K562 (cell line): ENCODE data around the gene DCTN1. TPM values are rescaled to one million over a fixed set of nuclear protein-coding genes. Genes with fewer than 3 reads are reported as not detected.

Experiments used
- ATAC-seq: fragments of 200-7000 bp; cut with Tn5 transposase; 3 replicates; pipeline ENCODE4 v1.9.1; 2020; ENCODE audit warnings: moderate library complexity
- BruUV-seq: library from RNA; stranded (reverse); fragments of 400-500 nt; replicated peaks from 2 replicates; lab custom pipeline; 2021; lab: Mats Ljungman, UMichigan
- CTCF ChIA-PET: fragments of 300-600 bp; formaldehyde crosslinking; extraction: SDS; loops from one replicate; lab custom pipeline; 2021; ENCODE audit warnings: low intra/inter-chr PET ratio; lab: Yijun Ruan, JAX
- POLR2A ChIA-PET: fragments of 300-600, 350-650 bp; sonication (Branson Sonifier 250); formaldehyde crosslinking; extraction: SDS; loops from one replicate; lab custom pipeline; 2021; ENCODE audit warnings: antibody characterized with exemption, inconsistent platforms; lab: Yijun Ruan, JAX
- DNase-seq, 4 experiments: peaks; one replicate each; pipeline versions ENCODE4 v3.0.0 to v3.0.0-alpha.2; 2011 to 2018; ENCODE audit warnings: low spot score in 3 of 4, mixed read lengths in 3 of 4; ENCODE audit errors: extremely low read depth in 1 of 4
- FAIRE-seq: peaks from 2 replicates; lab custom pipeline; 2011; peaks lifted over from hg19 to GRCh38; lab: Jason Lieb, UNC
- H2AFZ ChIP-seq: 2 replicates; pipeline ENCODE4 v1.6.0; 2011; ENCODE audit warnings: low read depth, low read length, control low read depth, inconsistent platforms
- H3K27ac ChIP-seq: fragments of 200-600 bp; 3 replicates; pipeline ENCODE4 v1.8.0; 2011; ENCODE audit warnings: low read depth, mild to moderate bottlenecking, control low read depth, inconsistent platforms, low read length, moderate library complexity, mixed read lengths; ENCODE audit errors: extremely low read depth
- H3K27me3 ChIP-seq, 2 experiments: fragments of 300-600 bp in 1 of 2; 2 replicates in 1 of 2; 3 replicates in 1 of 2; pipeline versions ENCODE4 v1.6.0 to v1.8.0; 2011; ENCODE audit warnings: inconsistent platforms in 2 of 2, low read length in 2 of 2, mild to moderate bottlenecking in 1 of 2, mixed read lengths in 1 of 2, moderate library complexity in 1 of 2; ENCODE audit not compliant: control insufficient read depth in 2 of 2, insufficient read depth in 2 of 2
- H3K36me3 ChIP-seq: fragments of 300-600 bp; 3 replicates; pipeline ENCODE4 v1.8.0; 2011; ENCODE audit warnings: mild to moderate bottlenecking, low read length, inconsistent platforms; ENCODE audit not compliant: control insufficient read depth, insufficient read depth
- H3K4me1 ChIP-seq, 2 experiments: fragments of 200-600 bp in 1 of 2; replicated peaks in 1 of 2; 2 replicates in 1 of 2; 3 replicates in 1 of 2; pipeline versions ENCODE4 v1.5.1 to v1.8.0; 2011; ENCODE audit warnings: inconsistent platforms in 2 of 2, low read length in 2 of 2, mild to moderate bottlenecking in 1 of 2, mixed read lengths in 1 of 2, moderate library complexity in 1 of 2; ENCODE audit not compliant: control insufficient read depth in 2 of 2, insufficient read depth in 2 of 2
- H3K4me2 ChIP-seq: 2 replicates; pipeline ENCODE4 v1.6.1; 2011; ENCODE audit warnings: low read length, control low read depth, inconsistent platforms, mixed read lengths; ENCODE audit not compliant: insufficient read depth
- H3K4me3 ChIP-seq: fragments of 200-600 bp; sonication (generic), shearing (Covaris generic); 2 replicates; pipeline ENCODE4 v1.5.1; 2016; ENCODE audit warnings: control low read depth, inconsistent platforms
- H3K79me2 ChIP-seq: fragments of 200-600 bp; 3 replicates; pipeline ENCODE4 v1.8.0; 2011; ENCODE audit warnings: low read length, inconsistent platforms; ENCODE audit not compliant: control insufficient read depth, insufficient read depth
- H3K9ac ChIP-seq, 2 experiments: 2 replicates each; pipeline versions ENCODE4 v1.6.0 to v1.6.1; 2011; ENCODE audit warnings: low read depth in 2 of 2, low read length in 2 of 2, control low read depth in 1 of 2, inconsistent platforms in 1 of 2, mild to moderate bottlenecking in 1 of 2, mixed read lengths in 1 of 2; ENCODE audit not compliant: insufficient read depth in 1 of 2
- H3K9me1 ChIP-seq: one replicate; pipeline ENCODE4 v1.6.0; 2011; ENCODE audit warnings: inconsistent platforms, mild to moderate bottlenecking, low read length, moderate library complexity; ENCODE audit not compliant: control insufficient read depth, insufficient read depth
- H3K9me3 ChIP-seq: replicated peaks from 2 replicates; pipeline ENCODE4 v1.5.1; 2011; ENCODE audit warnings: low read depth, low read length, inconsistent platforms; ENCODE audit not compliant: control insufficient read depth, insufficient read depth
- H4K20me1 ChIP-seq: replicated peaks from 2 replicates; pipeline ENCODE4 v1.6.1; 2011; ENCODE audit warnings: low read length, inconsistent platforms, mixed read lengths; ENCODE audit not compliant: control insufficient read depth, insufficient read depth
- HNRNPK ChIP-seq: fragments of 200-400 bp; formaldehyde crosslinking; IDR thresholded peaks from one replicate; pipeline ENCODE4 v1.6.1; 2018; ENCODE audit warnings: mild to moderate bottlenecking, low read depth, low read length; ENCODE audit not compliant: poor library complexity, severe bottlenecking
- LEF1 ChIP-seq: fragments of 450-650 bp; IDR thresholded peaks from 2 replicates; pipeline ENCODE4 v1.6.1; 2016; ENCODE audit warnings: mild to moderate bottlenecking
- RERE ChIP-seq: sonication (generic); formaldehyde crosslinking; IDR thresholded peaks from 2 replicates; pipeline ENCODE4 v1.8.0; 2023; ENCODE audit warnings: missing genetic modification reagents, mild to moderate bottlenecking, borderline replicate concordance
- in situ Hi-C: fragments of 300-500 bp; cut with MboI; formaldehyde crosslinking; loops from 4 replicates; pipeline ENCODE4 v1.15.0; 2018; ENCODE audit warnings: inconsistent platforms, mixed read lengths
- intact Hi-C: fragments of 100-400 bp; cut with micrococcal nuclease; formaldehyde crosslinking; loops from 2 replicates; pipeline ENCODE4 v1.14.2; 2022
- polyA plus RNA-seq, 8 experiments: library from polyadenylated mRNA; depleted of rRNA in 4 of 8; stranded (reverse) in 5 of 8; unstranded in 3 of 8; fragments of >200 nt; fragmentation: Nextera tagmentation in 2 of 8; fragmentation: Illumina TruSeq in 1 of 8; extraction: Ambion mirVana in 2 of 8; extraction: Trizol in 1 of 8; gene quantifications; 2 replicates each; pipeline versions ENCODE4 v1.2.1 to v1.2.3, GENCODE V29; 2011 to 2014; ENCODE audit warnings: inconsistent platforms in 1 of 8, missing spikeins in 1 of 8
- total RNA-seq, 7 experiments: library from RNA; depleted of rRNA in 6 of 7; stranded (reverse); fragments of >200 nt in 6 of 7; fragmentation: Illumina TruSeq in 2 of 7; extraction: Trizol in 2 of 7; gene quantifications; 2 replicates each; pipeline versions ENCODE4 v1.2.1 to v1.2.3, GENCODE V29; 2011 to 2021; ENCODE audit warnings: low replicate concordance in 1 of 7
- TF ChIP-seq, protein P1 (sequence below), 3 experiments: IDR thresholded peaks in 2 of 3; conservative IDR thresholded peaks in 1 of 3; 2 replicates each; pipeline ENCODE4 v1.5.1; 2011 to 2012; ENCODE audit warnings: low read length in 3 of 3, mild to moderate bottlenecking in 3 of 3, control low read depth in 2 of 3, improper control_type of control experiment in 1 of 3, inconsistent platforms in 1 of 3, low read depth in 1 of 3, mixed read lengths in 1 of 3, moderate library complexity in 1 of 3; ENCODE audit not compliant: insufficient read depth in 2 of 3
- TF ChIP-seq, protein P2 (sequence below): fragments of 250-450 bp; sonication (Bioruptor Pico); IDR thresholded peaks from 2 replicates; pipeline ENCODE4 v1.4.0; 2020; ENCODE audit warnings: mild to moderate bottlenecking, moderate library complexity
- TF ChIP-seq, protein P3 (sequence below): fragments of 250-450 bp; sonication (Bioruptor Pico); IDR thresholded peaks from 2 replicates; pipeline ENCODE4 v1.4.0; 2020; ENCODE audit warnings: mild to moderate bottlenecking
- TF ChIP-seq, protein P4 (sequence below): sonication (generic); formaldehyde crosslinking; IDR thresholded peaks from 2 replicates; pipeline ENCODE4 v1.9.0; 2022; ENCODE audit warnings: mild to moderate bottlenecking, missing genetic modification reagents

DCTN1 gene
- total and polyA plus RNA-seq, 9 of the 15 experiments (the other 6 are each of a cell fraction or from before 2014, with no cell fraction given) = 23.9 to 71.7 (median 45.0) TPM

DNA sequence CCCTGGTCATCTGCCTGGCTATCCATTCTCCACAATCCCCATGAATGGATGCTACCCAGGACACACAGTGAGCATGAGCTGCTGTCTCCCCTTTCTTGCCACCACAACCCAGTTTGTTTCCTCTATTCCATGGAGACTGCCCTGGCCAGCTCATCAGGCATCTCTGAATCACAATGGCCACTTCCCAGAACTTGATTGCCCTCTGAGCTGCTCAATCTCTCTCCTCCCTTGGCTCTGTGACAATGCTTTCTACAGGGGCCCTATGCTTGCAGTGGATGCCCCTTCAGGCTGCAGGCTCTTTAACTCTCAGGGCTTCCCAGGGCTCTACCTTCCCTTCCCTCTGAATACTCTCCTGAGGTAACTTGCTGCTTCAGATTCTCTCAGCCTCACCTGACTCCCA is 22.5 kb downstream of the DCTN1 start:
- no peak overlapping the region for H3K27ac ChIP-seq
- TF ChIP-seq, protein P1, sequence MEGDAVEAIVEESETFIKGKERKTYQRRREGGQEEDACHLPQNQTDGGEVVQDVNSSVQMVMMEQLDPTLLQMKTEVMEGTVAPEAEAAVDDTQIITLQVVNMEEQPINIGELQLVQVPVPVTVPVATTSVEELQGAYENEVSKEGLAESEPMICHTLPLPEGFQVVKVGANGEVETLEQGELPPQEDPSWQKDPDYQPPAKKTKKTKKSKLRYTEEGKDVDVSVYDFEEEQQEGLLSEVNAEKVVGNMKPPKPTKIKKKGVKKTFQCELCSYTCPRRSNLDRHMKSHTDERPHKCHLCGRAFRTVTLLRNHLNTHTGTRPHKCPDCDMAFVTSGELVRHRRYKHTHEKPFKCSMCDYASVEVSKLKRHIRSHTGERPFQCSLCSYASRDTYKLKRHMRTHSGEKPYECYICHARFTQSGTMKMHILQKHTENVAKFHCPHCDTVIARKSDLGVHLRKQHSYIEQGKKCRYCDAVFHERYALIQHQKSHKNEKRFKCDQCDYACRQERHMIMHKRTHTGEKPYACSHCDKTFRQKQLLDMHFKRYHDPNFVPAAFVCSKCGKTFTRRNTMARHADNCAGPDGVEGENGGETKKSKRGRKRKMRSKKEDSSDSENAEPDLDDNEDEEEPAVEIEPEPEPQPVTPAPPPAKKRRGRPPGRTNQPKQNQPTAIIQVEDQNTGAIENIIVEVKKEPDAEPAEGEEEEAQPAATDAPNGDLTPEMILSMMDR (IDR thresholded peaks at IDR 0.05 in 2 of 3, conservative IDR thresholded peaks at IDR 0.05 in 1 of 3; ENCODE audit: insufficient read depth in 2 of 3, low read depth in 1 of 3, low read length in 3 of 3) = no peak
- TF ChIP-seq, protein P2, sequence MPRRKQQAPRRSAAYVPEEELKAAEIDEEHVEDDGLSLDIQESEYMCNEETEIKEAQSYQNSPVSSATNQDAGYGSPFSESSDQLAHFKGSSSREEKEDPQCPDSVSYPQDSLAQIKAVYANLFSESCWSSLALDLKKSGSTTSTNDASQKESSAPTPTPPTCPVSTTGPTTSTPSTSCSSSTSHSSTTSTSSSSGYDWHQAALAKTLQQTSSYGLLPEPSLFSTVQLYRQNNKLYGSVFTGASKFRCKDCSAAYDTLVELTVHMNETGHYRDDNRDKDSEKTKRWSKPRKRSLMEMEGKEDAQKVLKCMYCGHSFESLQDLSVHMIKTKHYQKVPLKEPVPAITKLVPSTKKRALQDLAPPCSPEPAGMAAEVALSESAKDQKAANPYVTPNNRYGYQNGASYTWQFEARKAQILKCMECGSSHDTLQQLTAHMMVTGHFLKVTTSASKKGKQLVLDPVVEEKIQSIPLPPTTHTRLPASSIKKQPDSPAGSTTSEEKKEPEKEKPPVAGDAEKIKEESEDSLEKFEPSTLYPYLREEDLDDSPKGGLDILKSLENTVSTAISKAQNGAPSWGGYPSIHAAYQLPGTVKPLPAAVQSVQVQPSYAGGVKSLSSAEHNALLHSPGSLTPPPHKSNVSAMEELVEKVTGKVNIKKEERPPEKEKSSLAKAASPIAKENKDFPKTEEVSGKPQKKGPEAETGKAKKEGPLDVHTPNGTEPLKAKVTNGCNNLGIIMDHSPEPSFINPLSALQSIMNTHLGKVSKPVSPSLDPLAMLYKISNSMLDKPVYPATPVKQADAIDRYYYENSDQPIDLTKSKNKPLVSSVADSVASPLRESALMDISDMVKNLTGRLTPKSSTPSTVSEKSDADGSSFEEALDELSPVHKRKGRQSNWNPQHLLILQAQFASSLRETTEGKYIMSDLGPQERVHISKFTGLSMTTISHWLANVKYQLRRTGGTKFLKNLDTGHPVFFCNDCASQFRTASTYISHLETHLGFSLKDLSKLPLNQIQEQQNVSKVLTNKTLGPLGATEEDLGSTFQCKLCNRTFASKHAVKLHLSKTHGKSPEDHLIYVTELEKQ (CRISPR knock-in tag) = no peak
- TF ChIP-seq, protein P3, sequence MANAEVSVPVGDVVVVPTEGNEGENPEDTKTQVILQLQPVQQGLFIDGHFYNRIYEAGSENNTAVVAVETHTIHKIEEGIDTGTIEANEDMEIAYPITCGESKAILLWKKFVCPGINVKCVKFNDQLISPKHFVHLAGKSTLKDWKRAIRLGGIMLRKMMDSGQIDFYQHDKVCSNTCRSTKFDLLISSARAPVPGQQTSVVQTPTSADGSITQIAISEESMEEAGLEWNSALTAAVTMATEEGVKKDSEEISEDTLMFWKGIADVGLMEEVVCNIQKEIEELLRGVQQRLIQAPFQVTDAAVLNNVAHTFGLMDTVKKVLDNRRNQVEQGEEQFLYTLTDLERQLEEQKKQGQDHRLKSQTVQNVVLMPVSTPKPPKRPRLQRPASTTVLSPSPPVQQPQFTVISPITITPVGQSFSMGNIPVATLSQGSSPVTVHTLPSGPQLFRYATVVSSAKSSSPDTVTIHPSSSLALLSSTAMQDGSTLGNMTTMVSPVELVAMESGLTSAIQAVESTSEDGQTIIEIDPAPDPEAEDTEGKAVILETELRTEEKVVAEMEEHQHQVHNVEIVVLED (CRISPR knock-in tag) = no peak
- TF ChIP-seq RERE (CRISPR knock-in tag) (no peak), LEF1 (no peak), HNRNPK (no peak)
- TF ChIP-seq, protein P4, sequence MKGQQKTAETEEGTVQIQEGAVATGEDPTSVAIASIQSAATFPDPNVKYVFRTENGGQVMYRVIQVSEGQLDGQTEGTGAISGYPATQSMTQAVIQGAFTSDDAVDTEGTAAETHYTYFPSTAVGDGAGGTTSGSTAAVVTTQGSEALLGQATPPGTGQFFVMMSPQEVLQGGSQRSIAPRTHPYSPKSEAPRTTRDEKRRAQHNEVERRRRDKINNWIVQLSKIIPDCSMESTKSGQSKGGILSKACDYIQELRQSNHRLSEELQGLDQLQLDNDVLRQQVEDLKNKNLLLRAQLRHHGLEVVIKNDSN (CRISPR knock-in tag) = no peak

More for the DNA sequence above, 22.5 kb downstream of the DCTN1 start:
- peak overlapping the region in 1 of 2 experiments; percentile 38; a peak in 1 of 4 replicates for H3K9ac ChIP-seq
- ATAC-seq = no peak
- no peak overlapping the region for H2AFZ ChIP-seq
- no peak for DNase-seq
- no peaks in the 10 kb centered on the region for H3K9me3 ChIP-seq
- H3K4me3 ChIP-seq = no peak overlapping the region
- no TSS peak for BruUV-seq
- H3K79me2 ChIP-seq = no peaks in the 10 kb centered on the region
- POLR2A ChIA-PET = interaction anchor here (0.7 to 1.1 kb wide), 2 partner anchors 61 to 292 kb away, joined by 3 read pairs; no protein-coding TSS in a partner anchor
- H3K9me1 ChIP-seq = no peaks in the 10 kb centered on the region
- peaks cover 21% of the 10 kb centered on the region; the same call in 2 of the 3 replicates for H3K36me3 ChIP-seq
- intact Hi-C loops (no loop called here), in situ Hi-C loops (no loop called here)
- CTCF ChIA-PET = no interaction called here
- H3K4me1 ChIP-seq = no peaks in the 10 kb centered on the region
- H3K4me2 ChIP-seq = no peak overlapping the region
- H4K20me1 ChIP-seq = no peaks in the 10 kb centered on the region
- no peaks in the 10 kb centered on the region for H3K27me3 ChIP-seq
- no peak for FAIRE-seq
